Testis (tissue), 2 donors: ENCODE measurements around the gene ATXN7L1.

Experiments
- POLR2A ChIP-seq: fragments of 450-650 bp; IDR thresholded peaks from one replicate; pipeline ENCODE4 v1.6.1; 2017; ENCODE audit warnings: antibody characterized with exemption, mild to moderate bottlenecking, moderate library complexity
- TF ChIP-seq, protein P1 (sequence below), 3 experiments: fragments of 450-650 bp in 2 of 3; fragments of 200-600 bp in 1 of 3; sonication (generic) in 1 of 3; IDR thresholded peaks; one replicate each; pipeline ENCODE4 v1.5.1; 2016 to 2019; ENCODE audit warnings: antibody characterized with exemption in 3 of 3, mild to moderate bottlenecking in 2 of 3, moderate library complexity in 1 of 3

- TF ChIP-seq, protein P1, sequence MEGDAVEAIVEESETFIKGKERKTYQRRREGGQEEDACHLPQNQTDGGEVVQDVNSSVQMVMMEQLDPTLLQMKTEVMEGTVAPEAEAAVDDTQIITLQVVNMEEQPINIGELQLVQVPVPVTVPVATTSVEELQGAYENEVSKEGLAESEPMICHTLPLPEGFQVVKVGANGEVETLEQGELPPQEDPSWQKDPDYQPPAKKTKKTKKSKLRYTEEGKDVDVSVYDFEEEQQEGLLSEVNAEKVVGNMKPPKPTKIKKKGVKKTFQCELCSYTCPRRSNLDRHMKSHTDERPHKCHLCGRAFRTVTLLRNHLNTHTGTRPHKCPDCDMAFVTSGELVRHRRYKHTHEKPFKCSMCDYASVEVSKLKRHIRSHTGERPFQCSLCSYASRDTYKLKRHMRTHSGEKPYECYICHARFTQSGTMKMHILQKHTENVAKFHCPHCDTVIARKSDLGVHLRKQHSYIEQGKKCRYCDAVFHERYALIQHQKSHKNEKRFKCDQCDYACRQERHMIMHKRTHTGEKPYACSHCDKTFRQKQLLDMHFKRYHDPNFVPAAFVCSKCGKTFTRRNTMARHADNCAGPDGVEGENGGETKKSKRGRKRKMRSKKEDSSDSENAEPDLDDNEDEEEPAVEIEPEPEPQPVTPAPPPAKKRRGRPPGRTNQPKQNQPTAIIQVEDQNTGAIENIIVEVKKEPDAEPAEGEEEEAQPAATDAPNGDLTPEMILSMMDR (IDR thresholded peaks at IDR 0.05): no peak
- no peak for TF ChIP-seq POLR2A
Observed at GRCh38 chr7:105816266-105816843, 60.0 kb downstream of the ATXN7L1 start.
